Measurements from ENCODE around the gene CUEDC1.

Gene CUEDC1

DNA sequence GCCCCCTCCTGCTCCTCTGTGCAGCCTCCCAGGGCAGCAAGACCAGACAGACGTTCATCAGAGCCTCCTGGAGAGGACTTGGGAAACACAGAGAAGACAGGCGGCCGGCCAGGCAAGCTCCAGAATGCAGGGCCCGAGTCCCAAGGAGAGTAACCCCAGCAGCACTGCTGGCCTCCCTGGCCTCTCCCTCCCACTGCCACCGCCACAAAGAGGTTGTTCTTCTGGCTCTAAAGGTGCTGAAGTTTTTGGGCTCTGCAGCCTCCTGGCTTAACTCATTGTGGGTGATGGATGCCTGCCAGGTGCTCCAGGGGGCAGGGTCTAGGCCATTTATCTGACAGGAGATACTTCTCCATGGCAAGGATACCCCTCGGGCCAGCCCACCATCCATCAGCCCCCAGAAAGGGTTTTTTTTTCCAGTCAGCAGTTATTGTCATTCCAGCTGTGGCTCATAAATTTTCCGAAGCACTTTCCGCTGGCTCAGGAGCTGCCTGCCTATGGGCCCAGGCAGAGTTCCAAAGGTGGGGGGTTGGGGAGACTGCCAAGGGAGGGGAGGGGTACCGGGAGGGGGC lies 73.3 kb downstream of the CUEDC1 start:
- no peak for DNase-seq (ENCODE audit: insufficient read length, low spot score)
- no peak for FAIRE-seq
- TF ChIP-seq POLR2AphosphoS5 (IDR thresholded peaks at IDR 0.05; ENCODE audit: low read depth, low read length) (no peak), SPI1 (IDR thresholded peaks at IDR 0.05; ENCODE audit: low read depth, low read length) (no peak), PAX5 (IDR thresholded peaks at IDR 0.05; ENCODE audit: insufficient read depth, low read length, severe bottlenecking) (no peak), POLR2A (IDR thresholded peaks at IDR 0.05; ENCODE audit: low read depth, low read length) (no peak), TAF1 (IDR thresholded peaks at IDR 0.05; ENCODE audit: low read depth, low read length) (no peak), POU2F2 (IDR thresholded peaks at IDR 0.05; ENCODE audit: low read depth, low read length) (no peak)

DNA sequence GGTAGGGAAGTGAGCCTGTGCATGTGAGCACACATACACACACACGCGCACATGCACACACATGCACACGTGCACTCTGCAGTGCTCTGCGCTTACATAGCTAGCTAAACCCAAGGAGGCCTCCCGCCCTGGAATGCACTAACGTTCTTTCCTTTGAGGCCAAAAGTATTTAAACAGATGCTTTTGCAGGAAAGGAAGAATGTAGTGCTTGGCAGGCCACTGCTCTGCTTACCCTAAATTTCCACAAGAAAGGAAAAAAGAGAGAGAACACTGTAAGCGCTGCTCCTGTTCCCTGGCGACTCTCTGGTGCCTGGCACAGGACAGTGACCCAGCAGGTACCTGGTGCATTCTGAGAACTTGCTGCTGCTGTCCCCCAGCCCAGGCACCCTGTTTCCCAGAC lies 74.1 kb downstream of the CUEDC1 start:
- TF ChIP-seq PAX5 (IDR thresholded peaks at IDR 0.05; ENCODE audit: insufficient read depth, low read length, severe bottlenecking), result no peak
- no peak for TF ChIP-seq TAF1 (IDR thresholded peaks at IDR 0.05; ENCODE audit: low read depth, low read length)
- TF ChIP-seq POLR2A (IDR thresholded peaks at IDR 0.05; ENCODE audit: low read depth, low read length), result no peak
- TF ChIP-seq SPI1 (IDR thresholded peaks at IDR 0.05; ENCODE audit: low read depth, low read length), result no peak
- no peak for TF ChIP-seq POLR2AphosphoS5 (IDR thresholded peaks at IDR 0.05; ENCODE audit: low read depth, low read length)
- TF ChIP-seq POU2F2 (IDR thresholded peaks at IDR 0.05; ENCODE audit: low read depth, low read length), result no peak
- DNase-seq (ENCODE audit: insufficient read length, low spot score) (no peak), FAIRE-seq (no peak)

DNA sequence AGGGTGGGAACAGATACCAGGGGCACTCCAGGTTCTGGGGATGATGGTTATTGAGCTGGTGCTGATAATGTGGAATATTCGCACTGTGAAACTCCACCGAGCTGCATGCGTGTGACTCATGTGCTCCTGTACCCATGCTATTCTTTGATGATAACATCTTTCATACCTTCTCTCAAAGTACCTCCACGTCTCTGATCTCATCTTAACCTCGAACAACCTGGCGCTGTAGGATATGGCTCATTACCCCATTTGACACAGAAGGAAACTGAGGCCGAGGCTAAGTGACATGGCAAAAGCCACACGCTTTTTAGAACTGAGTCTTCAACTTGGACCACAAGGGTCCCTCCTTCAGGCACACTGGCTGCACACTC lies 75.1 kb downstream of the CUEDC1 start:
- FAIRE-seq (no peak), DNase-seq (ENCODE audit: insufficient read length, low spot score) (no peak)
- TF ChIP-seq POLR2A (IDR thresholded peaks at IDR 0.05; ENCODE audit: low read depth, low read length), result no peak
- TF ChIP-seq POU2F2 (IDR thresholded peaks at IDR 0.05; ENCODE audit: low read depth, low read length), result no peak
- no peak for TF ChIP-seq SPI1 (IDR thresholded peaks at IDR 0.05; ENCODE audit: low read depth, low read length)
- TF ChIP-seq PAX5 (IDR thresholded peaks at IDR 0.05; ENCODE audit: insufficient read depth, low read length, severe bottlenecking), result no peak
- TF ChIP-seq POLR2AphosphoS5 (IDR thresholded peaks at IDR 0.05; ENCODE audit: low read depth, low read length), result no peak
- TF ChIP-seq TAF1 (IDR thresholded peaks at IDR 0.05; ENCODE audit: low read depth, low read length), result no peak

DNA sequence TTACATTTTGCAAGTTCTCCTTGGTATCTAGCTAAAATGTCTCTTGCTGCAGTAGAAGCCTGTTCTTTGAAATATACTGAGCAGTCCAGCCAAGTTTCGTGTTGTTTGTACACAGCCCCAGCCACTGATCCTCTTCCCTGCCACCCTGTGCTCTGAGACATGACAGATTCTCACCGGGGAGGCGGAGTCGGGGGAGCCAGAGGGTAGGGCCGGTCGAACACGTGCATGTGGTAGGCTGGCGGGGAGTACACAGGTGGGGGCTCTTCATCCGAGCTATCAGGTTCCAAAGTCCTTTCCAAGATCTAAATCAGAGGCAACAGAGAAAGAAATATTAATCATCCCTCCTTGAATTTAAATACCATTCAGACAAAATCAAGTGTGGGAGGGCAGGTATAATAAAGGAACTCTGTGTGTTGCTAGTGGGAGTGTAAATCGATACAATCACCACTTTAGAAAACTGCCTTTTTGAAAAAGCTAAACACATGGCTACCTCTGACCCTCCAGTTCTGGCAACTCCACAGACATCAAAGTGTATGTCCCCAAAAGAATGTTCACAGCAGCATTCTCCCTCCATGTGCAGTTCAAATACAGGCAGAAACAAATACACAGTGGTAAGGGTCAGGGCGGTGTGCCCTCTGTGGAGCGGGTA lies 75.7 kb downstream of the CUEDC1 start:
- TF ChIP-seq POU2F2 (IDR thresholded peaks at IDR 0.05; ENCODE audit: low read depth, low read length) (no peak), PAX5 (IDR thresholded peaks at IDR 0.05; ENCODE audit: insufficient read depth, low read length, severe bottlenecking) (no peak), SPI1 (IDR thresholded peaks at IDR 0.05; ENCODE audit: low read depth, low read length) (no peak), TAF1 (IDR thresholded peaks at IDR 0.05; ENCODE audit: low read depth, low read length) (no peak), POLR2AphosphoS5 (IDR thresholded peaks at IDR 0.05; ENCODE audit: low read depth, low read length) (no peak), POLR2A (IDR thresholded peaks at IDR 0.05; ENCODE audit: low read depth, low read length) (no peak)
- DNase-seq (ENCODE audit: insufficient read length, low spot score) (no peak), FAIRE-seq (no peak)

DNA sequence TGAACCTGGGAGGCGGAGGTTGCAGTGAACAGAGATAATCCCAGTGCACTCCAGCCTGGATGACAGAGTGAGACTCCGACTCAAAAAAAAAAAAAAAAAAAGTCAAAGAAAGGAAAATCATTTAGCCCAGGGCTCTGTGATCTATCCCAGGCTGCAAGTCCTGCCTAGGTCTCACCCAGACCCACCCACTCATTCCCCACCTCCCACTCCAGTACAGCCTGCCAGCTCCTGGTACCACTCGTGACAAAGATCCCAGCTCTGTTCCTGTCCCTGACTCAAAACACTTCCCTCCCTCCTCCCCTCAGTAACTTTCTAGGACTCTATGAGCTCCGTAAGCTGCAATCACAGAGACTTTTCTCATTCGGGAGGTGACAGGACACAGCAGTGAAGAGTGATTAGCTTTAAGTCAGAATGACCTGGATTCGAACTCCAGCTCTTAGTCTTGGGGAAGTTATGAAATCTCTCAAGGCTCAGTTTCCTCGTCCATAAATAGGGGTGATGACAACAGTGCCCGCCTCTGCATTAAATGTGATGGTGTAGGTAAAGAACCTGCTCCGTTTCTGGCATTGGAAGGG lies 77.3 kb downstream of the CUEDC1 start:
- no peak for FAIRE-seq
- no peak for DNase-seq (ENCODE audit: insufficient read length, low spot score)
- TF ChIP-seq PAX5 (IDR thresholded peaks at IDR 0.05; ENCODE audit: insufficient read depth, low read length, severe bottlenecking) (no peak), POU2F2 (IDR thresholded peaks at IDR 0.05; ENCODE audit: low read depth, low read length) (no peak), SPI1 (IDR thresholded peaks at IDR 0.05; ENCODE audit: low read depth, low read length) (no peak), POLR2A (IDR thresholded peaks at IDR 0.05; ENCODE audit: low read depth, low read length) (no peak), POLR2AphosphoS5 (IDR thresholded peaks at IDR 0.05; ENCODE audit: low read depth, low read length) (no peak)

DNA sequence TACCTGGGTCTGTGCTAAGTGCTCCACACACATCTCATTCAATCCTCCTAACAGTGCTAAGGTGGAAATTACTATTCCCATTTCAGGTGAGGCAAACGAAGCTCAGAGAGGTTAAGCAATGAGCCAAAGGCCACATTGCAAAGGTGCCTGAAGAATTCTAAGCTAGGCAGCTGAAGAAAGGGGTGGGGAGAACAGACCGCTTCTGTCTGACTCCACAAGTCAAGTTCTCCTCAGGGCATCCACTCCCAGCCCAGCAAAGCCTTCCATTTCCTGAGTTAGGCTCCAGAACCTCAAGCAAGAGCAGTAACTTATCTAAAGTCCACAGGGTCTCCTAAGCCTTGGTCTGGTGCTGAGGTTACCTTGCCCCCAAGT lies 78.4 kb downstream of the CUEDC1 start:
- no peak for TF ChIP-seq POLR2A (IDR thresholded peaks at IDR 0.05; ENCODE audit: low read depth, low read length)
- TF ChIP-seq SPI1 (IDR thresholded peaks at IDR 0.05; ENCODE audit: low read depth, low read length), result no peak
- no peak for TF ChIP-seq POLR2AphosphoS5 (IDR thresholded peaks at IDR 0.05; ENCODE audit: low read depth, low read length)
- no peak for TF ChIP-seq POU2F2 (IDR thresholded peaks at IDR 0.05; ENCODE audit: low read depth, low read length)
- no peak for TF ChIP-seq PAX5 (IDR thresholded peaks at IDR 0.05; ENCODE audit: insufficient read depth, low read length, severe bottlenecking)
- no peak for TF ChIP-seq TAF1 (IDR thresholded peaks at IDR 0.05; ENCODE audit: low read depth, low read length)

DNA sequence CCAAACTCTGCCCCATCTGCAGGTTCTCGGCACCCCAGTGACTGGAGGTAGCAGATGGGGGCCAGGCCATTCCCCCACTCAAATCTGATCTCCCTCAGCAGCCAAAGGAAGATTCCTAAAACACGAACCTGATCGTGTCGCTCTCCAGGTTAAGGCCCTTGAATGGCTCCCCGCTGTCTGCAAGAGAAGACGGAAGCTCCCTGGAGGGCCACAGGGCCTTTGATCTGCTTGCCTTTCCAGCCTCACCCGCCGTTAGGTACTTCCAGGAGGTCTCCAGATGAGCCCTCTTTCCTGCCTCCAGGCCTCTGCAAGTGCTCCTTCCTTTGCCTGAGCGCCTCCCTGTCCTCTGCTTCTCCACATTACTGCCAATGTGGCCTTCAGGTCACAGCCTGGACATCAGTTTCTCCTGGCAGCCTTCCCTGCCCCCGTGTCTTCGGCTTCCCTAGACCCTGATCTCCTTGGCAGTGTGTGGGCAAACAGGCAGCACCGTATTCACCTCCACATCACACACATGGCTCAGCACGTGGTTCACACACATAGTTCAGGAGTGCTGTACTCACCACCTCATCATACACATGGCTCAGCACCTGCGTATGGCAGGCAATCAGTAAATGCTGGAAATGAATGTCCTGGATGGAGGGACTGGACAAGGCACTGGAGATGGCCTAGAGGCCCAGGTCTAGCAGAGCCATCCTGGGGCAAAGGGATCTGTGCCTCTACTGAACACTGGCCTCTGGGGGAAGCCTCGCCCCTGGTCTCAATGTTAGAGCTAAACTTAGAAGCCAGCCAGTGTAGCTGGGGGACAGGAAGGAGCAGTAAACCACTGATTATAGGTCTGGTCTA lies 79.0 kb downstream of the CUEDC1 start:
- TF ChIP-seq SPI1 (IDR thresholded peaks at IDR 0.05; ENCODE audit: low read depth, low read length), result no peak
- TF ChIP-seq POU2F2 (IDR thresholded peaks at IDR 0.05; ENCODE audit: low read depth, low read length), result no peak
- no peak for TF ChIP-seq POLR2AphosphoS5 (IDR thresholded peaks at IDR 0.05; ENCODE audit: low read depth, low read length)
- TF ChIP-seq TAF1 (IDR thresholded peaks at IDR 0.05; ENCODE audit: low read depth, low read length), result no peak
- no peak for TF ChIP-seq PAX5 (IDR thresholded peaks at IDR 0.05; ENCODE audit: insufficient read depth, low read length, severe bottlenecking)
- no peak for TF ChIP-seq POLR2A (IDR thresholded peaks at IDR 0.05; ENCODE audit: low read depth, low read length)
- FAIRE-seq, result peak; percentile 85
- DNase-seq (ENCODE audit: insufficient read length, low spot score), result no peak

More for the DNA sequence above, 78.4 kb downstream of the CUEDC1 start:
- FAIRE-seq, result no peak
- DNase-seq (ENCODE audit: insufficient read length, low spot score), result no peak

DNA sequence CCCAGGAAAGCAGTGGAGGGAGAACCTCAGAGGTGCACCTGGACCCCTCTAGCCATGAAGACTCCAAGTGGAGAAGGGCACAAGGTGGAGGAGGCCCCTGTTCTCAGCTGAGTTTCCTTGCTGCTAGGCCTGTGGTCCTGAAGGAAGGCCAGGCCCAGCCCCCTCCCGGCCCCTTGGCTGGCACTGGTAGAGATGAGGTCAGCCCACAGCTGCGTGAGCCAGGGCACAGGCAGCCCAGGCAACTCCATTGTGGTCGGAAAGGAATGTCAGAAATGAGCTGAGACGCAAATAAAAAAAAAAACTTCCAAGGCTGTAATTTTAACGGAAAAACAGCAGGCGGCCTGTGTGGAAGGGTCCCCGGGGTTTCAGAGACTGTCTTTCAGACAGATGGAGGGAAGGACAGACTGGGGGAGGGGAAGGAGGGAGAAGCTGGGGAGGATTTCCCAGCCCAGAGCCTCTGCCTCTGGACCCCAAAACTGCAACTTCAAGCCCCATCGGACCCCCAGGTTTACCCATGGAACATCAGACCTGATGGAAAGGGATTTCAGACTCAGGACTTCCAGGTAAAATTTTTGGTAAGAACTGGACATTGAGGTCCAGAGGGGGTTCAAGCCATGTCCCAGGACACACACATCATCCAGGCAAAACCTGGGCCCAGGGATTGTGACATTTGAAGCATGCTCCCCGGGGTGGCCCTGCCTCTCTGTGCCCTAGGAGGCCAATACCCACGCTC lies 79.8 kb downstream of the CUEDC1 start:
- peak; percentile 23 for FAIRE-seq
- DNase-seq (ENCODE audit: insufficient read length, low spot score), result no peak
- TF ChIP-seq POU2F2 (IDR thresholded peaks at IDR 0.05; ENCODE audit: low read depth, low read length) (no peak), POLR2A (IDR thresholded peaks at IDR 0.05; ENCODE audit: low read depth, low read length) (no peak), POLR2AphosphoS5 (IDR thresholded peaks at IDR 0.05; ENCODE audit: low read depth, low read length) (no peak), SPI1 (IDR thresholded peaks at IDR 0.05; ENCODE audit: low read depth, low read length) (no peak), PAX5 (IDR thresholded peaks at IDR 0.05; ENCODE audit: insufficient read depth, low read length, severe bottlenecking) (no peak), TAF1 (IDR thresholded peaks at IDR 0.05; ENCODE audit: low read depth, low read length) (no peak)
